Hematopoietic multipotent progenitor cell (in vitro differentiated cells): Measurements from ENCODE around the gene LRRTM4. TPM values are rescaled to one million over a fixed set of nuclear protein-coding genes. Genes with fewer than 3 reads are reported as not detected.
"Not testable (repeated sequence)": the region's sequence is repeated elsewhere in the genome, so short reads cannot be mapped to it uniquely, and the experiment has no call there.

Experiments
- DNase-seq, 3 donors: peaks; one replicate each; pipeline ENCODE4 v3.0.0-alpha.2; 2011 to 2015; ENCODE audit warnings: low read depth in 2 of 3, low spot score in 2 of 3
- small RNA-seq: library from RNA; depleted of rRNA; stranded (forward); fragments of <200 nt; gene quantifications from one replicate; pipeline ENCODE3, GENCODE V24; 2012
- total RNA-seq: library from RNA; depleted of rRNA; stranded (reverse); fragments of >200 nt; gene quantifications from one replicate; pipeline ENCODE4 v1.2.3, GENCODE V29; 2012

Gene LRRTM4
- total RNA-seq, 1 donor, result not detected

GRCh38 chr2:76781313-76781712 lies 740.9 kb downstream of the LRRTM4 start:
- DNase-seq, result not testable (repeated sequence)

GRCh38 chr2:76763276-76763675 lies 758.9 kb downstream of the LRRTM4 start:
- no peak for DNase-seq

GRCh38 chr2:76760367-76760704 lies 761.8 kb downstream of the LRRTM4 start:
- DNase-seq, result no peak

GRCh38 chr2:76759634-76760366 lies 762.4 kb downstream of the LRRTM4 start:
- no peak for DNase-seq

- no peak for DNase-seq
Observed at GRCh38 chr2:76752506-76752905, 769.7 kb downstream of the LRRTM4 start.

- DNase-seq, result no peak
Observed at GRCh38 chr2:76749858-76750257, 772.3 kb downstream of the LRRTM4 start.

- DNase-seq, result no peak
Observed at GRCh38 chr2:76748581-76749296, 773.4 kb downstream of the LRRTM4 start.

- no peak for DNase-seq
Observed at GRCh38 chr2:76745605-76746004, 776.6 kb downstream of the LRRTM4 start.

- no peak for DNase-seq
Observed at GRCh38 chr2:76737607-76738006, 784.6 kb downstream of the LRRTM4 start.

- DNase-seq, result no peak
Observed at GRCh38 chr2:76733736-76734135, 788.4 kb downstream of the LRRTM4 start.

GRCh38 chr2:76731157-76731556 lies 791.0 kb downstream of the LRRTM4 start:
- no peak for DNase-seq

- DNase-seq, result no peak
Observed at GRCh38 chr2:76730021-76730420, 792.2 kb downstream of the LRRTM4 start.

- no peak for DNase-seq
Observed at GRCh38 chr2:76721226-76721625, 801.0 kb downstream of the LRRTM4 start.

GRCh38 chr2:76713312-76713711 lies 808.9 kb downstream of the LRRTM4 start:
- no peak for DNase-seq

- DNase-seq, result no peak
Observed at GRCh38 chr2:76711490-76711889, 810.7 kb downstream of the LRRTM4 start.

GRCh38 chr2:76700894-76701293 lies 821.3 kb downstream of the LRRTM4 start:
- no peak for DNase-seq

GRCh38 chr2:76697998-76698713 lies 824.0 kb downstream of the LRRTM4 start:
- not testable (repeated sequence) for DNase-seq

Small RNA genes within 50 kb of the gene (small RNA-seq; reads per million reads assigned to genes)
- gene RNA5SP98, result not detected
